Smooth muscle cell (in vitro differentiated cells): ENCODE results near the gene PHF24. TPM values are rescaled to one million over a fixed set of nuclear protein-coding genes. Genes with fewer than 3 reads are reported as not detected.

Source experiments
- DNase-seq: peaks from one replicate; lab custom pipeline; 2025; ENCODE audit not compliant: unreplicated experiment; lab: John Stamatoyannopoulos, UW
- H2AFZ ChIP-seq: fragments of 200-600 bp; sonication (generic); 2 replicates; pipeline ENCODE4 v1.6.0; 2016; ENCODE audit warnings: antibody characterized with exemption, low read depth, mild to moderate bottlenecking
- H3F3A ChIP-seq: fragments of 200-600 bp; sonication (generic); 2 replicates; pipeline ENCODE4 v1.6.0; 2017; ENCODE audit warnings: antibody characterized with exemption, low read depth
- H3K27ac ChIP-seq: fragments of 200-600 bp; sonication (generic); 2 replicates; pipeline ENCODE4 v1.5.1; 2016; ENCODE audit warnings: low read depth, mild to moderate bottlenecking
- H3K27me3 ChIP-seq: fragments of 200-600 bp; sonication (generic); 2 replicates; pipeline ENCODE4 v1.6.1; 2016; ENCODE audit warnings: low read depth, mild to moderate bottlenecking
- H3K36me3 ChIP-seq: fragments of 200-600 bp; sonication (generic); 2 replicates; pipeline ENCODE4 v1.5.1; 2016; ENCODE audit warnings: low read depth
- H3K4me1 ChIP-seq: fragments of 200-600 bp; sonication (generic); 2 replicates; pipeline ENCODE4 v1.5.1; 2016; ENCODE audit warnings: low read depth
- H3K4me2 ChIP-seq: fragments of 200-600 bp; sonication (generic); 2 replicates; pipeline ENCODE4 v1.6.0; 2016; ENCODE audit warnings: mild to moderate bottlenecking
- H3K4me3 ChIP-seq: fragments of 200-600 bp; sonication (generic); 2 replicates; pipeline ENCODE4 v1.5.1; 2016; ENCODE audit warnings: mild to moderate bottlenecking
- H3K79me2 ChIP-seq: fragments of 200-600 bp; sonication (generic); 2 replicates; pipeline ENCODE4 v1.6.0; 2016; ENCODE audit warnings: low read depth, mild to moderate bottlenecking
- H3K9ac ChIP-seq: fragments of 200-600 bp; sonication (generic); 2 replicates; pipeline ENCODE4 v1.6.0; 2016; ENCODE audit warnings: low read depth
- H3K9me3 ChIP-seq: fragments of 200-600 bp; sonication (generic); replicated peaks from 2 replicates; pipeline ENCODE4 v1.5.1; 2016; ENCODE audit warnings: low read depth
- H4K20me1 ChIP-seq: fragments of 200-600 bp; sonication (generic); 2 replicates; pipeline ENCODE4 v1.6.0; 2016; ENCODE audit warnings: low read depth
- CTCF ChIP-seq: fragments of 200-600 bp; sonication (generic); IDR thresholded peaks from 2 replicates; pipeline ENCODE4 v1.5.1; 2017; ENCODE audit warnings: borderline replicate concordance, mild to moderate bottlenecking, antibody characterized with exemption; ENCODE audit not compliant: insufficient read depth, poor library complexity, severe bottlenecking
- WGBS: methylation state at CpG from one replicate; pipeline ENCODE4 v1.1.7; 2016; ENCODE audit warnings: low lambda C conversion rate; 5-methylcytosine and 5-hydroxymethylcytosine counted together
- polyA plus RNA-seq: library from polyadenylated mRNA; unstranded; fragments of >200 nt; fragmentation: Nextera tagmentation; extraction: Ambion mirVana; gene quantifications from 2 replicates; pipeline ENCODE4 v1.2.1, GENCODE V29; 2016
- total RNA-seq: library from RNA; depleted of rRNA; stranded (reverse); fragments of >200 nt; gene quantifications from 2 replicates; pipeline ENCODE4 v1.2.3, GENCODE V29; 2014

The PHF24 gene
- total and polyA plus RNA-seq, 2 experiments from 2014 or later: 0.07 to 0.22 TPM

DNA sequence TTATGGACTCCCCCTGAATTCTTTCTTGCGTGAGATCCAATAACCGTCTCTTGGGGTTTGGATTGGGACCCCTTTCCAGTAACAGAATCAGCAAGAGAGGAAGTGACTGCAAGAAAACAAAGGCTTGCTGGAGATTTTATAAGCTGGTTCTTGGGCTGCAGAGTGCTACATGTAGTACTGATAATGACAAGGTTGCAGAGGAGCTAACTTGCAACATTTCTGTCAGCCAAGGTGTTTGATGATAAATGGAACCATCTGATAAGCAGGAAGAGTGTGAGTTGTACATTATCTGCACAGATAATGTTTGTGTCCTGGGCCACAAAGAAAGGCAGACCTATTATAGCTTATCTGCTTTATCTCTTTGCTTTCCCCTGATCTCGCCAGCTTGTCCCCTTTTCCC, 68.6 kb downstream of the PHF24 start:
- Histone ChIP-seq H3K4me1 (peaks cover 8% of the 10 kb centered on the region), H3K27ac (peak overlapping the region; percentile 57), H3F3A (peaks cover 15% of the 10 kb centered on the region), H3K4me3 (no peak overlapping the region), H3K9ac (no peak overlapping the region), H3K9me3 (no peaks in the 10 kb centered on the region), H4K20me1 (no peaks in the 10 kb centered on the region), H3K79me2 (no peaks in the 10 kb centered on the region), H3K36me3 (no peaks in the 10 kb centered on the region), H2AFZ (no peak overlapping the region), H3K27me3 (no peaks in the 10 kb centered on the region), H3K4me2 (peak overlapping the region; percentile 38)
- no peak for TF ChIP-seq CTCF
- DNase-seq: no peak
- 68% methylated on average over 3 of the region's 3 CpGs for WGBS

DNA sequence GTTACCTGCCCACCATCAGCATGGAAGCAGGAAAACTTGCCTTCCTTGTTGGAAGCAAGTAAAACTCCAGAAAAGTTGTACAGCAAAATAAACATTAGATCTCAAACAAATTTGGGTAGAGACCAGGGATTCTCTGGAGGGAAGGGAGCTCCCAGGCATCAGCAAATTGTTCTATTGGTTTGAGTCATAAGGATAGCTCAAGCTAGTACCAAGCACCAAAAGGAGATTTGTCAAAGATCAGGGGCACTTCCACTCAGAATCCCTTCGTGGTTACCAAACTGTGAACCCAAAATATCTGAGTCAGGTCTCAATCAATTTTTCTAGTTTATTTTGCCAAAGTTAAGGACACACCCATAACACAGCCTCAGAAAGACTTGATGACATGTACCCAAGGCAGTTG, 69.3 kb downstream of the PHF24 start:
- Histone ChIP-seq H3K4me1 (peaks cover 8% of the 10 kb centered on the region), H3F3A (peaks cover 15% of the 10 kb centered on the region), H3K9ac (no peak overlapping the region), H4K20me1 (no peaks in the 10 kb centered on the region), H3K9me3 (no peaks in the 10 kb centered on the region), H3K27me3 (no peaks in the 10 kb centered on the region), H3K27ac (peak overlapping the region; percentile 57), H3K36me3 (no peaks in the 10 kb centered on the region), H3K4me3 (no peak overlapping the region), H3K4me2 (no peak overlapping the region), H3K79me2 (no peaks in the 10 kb centered on the region), H2AFZ (no peak overlapping the region)
- no peak for TF ChIP-seq CTCF
- no peak for DNase-seq
- 97% methylated on average over 1 of the region's 1 CpG for WGBS

DNA sequence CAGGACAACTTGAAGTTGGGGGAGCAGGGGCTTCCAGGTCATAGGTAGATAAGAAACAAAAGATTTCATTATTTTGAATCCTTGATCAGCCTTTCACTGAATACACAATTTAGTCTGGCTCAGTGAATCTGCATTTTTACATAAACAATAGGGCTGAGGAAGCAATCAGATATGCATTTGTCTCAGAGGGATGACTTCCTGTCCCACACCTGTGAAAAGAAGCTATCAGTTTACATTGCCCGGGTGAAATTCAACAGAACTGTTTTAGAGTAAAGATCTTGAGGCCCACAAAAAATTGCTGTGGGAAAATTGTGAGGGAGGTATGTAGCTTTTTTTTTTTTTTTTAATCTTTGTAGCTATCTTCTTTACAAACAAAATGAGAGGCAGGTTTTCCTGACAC, 69.8 kb downstream of the PHF24 start:
- Histone ChIP-seq H3K36me3 (no peaks in the 10 kb centered on the region), H3K4me3 (no peak overlapping the region), H3K27ac (peak overlapping the region; percentile 57), H3F3A (peaks cover 15% of the 10 kb centered on the region), H3K27me3 (no peaks in the 10 kb centered on the region), H3K79me2 (no peaks in the 10 kb centered on the region), H4K20me1 (no peaks in the 10 kb centered on the region), H3K9me3 (no peaks in the 10 kb centered on the region), H3K9ac (no peak overlapping the region), H3K4me1 (peaks cover 8% of the 10 kb centered on the region), H3K4me2 (no peak overlapping the region), H2AFZ (no peak overlapping the region)
- WGBS: 63% methylated on average over 1 of the region's 1 CpG
- no peak for TF ChIP-seq CTCF
- DNase-seq: no peak

DNA sequence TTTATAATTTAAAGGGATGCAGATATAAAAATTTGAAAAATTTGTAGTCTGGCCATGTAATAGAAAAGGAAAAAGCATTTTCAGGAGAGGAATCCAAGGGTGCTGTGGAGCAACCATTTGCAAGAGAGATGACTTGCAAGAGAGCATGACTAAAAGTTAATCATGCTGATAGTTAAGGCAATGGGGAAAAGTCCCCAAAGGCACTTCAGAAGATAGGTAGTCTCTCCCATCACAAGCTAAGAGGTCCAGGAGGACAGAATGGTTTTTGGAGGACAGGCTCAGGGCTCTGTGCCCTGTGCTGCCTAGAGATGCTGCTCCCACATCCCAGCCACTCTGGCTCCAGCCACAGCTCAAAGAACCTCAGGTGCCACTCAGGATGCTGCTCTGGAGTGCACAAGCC, 70.3 kb downstream of the PHF24 start:
- Histone ChIP-seq H3K9ac (no peak overlapping the region), H3K4me3 (no peak overlapping the region), H3K9me3 (no peaks in the 10 kb centered on the region), H4K20me1 (no peaks in the 10 kb centered on the region), H2AFZ (no peak overlapping the region), H3K36me3 (no peaks in the 10 kb centered on the region), H3K4me1 (peaks cover 8% of the 10 kb centered on the region), H3K4me2 (no peak overlapping the region), H3F3A (peaks cover 15% of the 10 kb centered on the region), H3K27ac (no peak overlapping the region), H3K79me2 (no peaks in the 10 kb centered on the region), H3K27me3 (no peaks in the 10 kb centered on the region)
- no peak for TF ChIP-seq CTCF
- no peak for DNase-seq
